ENCODE data around the gene RNU1-3.
"Not testable (repeated sequence)": the region's sequence is repeated elsewhere in the genome, so short reads cannot be mapped to it uniquely, and the experiment has no call there.

Gene RNU1-3

GRCh38 chr1:16645271-16646060, 21.3 kb downstream of the RNU1-3 start:
- DNase-seq (ENCODE audit: low spot score in 2 of 2), result peak; percentile 27 to 30
- H3K36me3 Mint-ChIP-seq (ENCODE audit: insufficient read depth); H3K9me3 Mint-ChIP-seq; H3K4me1 Mint-ChIP-seq; H3K27me3 Mint-ChIP-seq; H3K4me3 Mint-ChIP-seq; H3K27ac Mint-ChIP-seq (ENCODE audit: low read depth); ATAC-seq (replicated peaks; ENCODE audit: extremely low read depth, poor library complexity, severe bottlenecking): not testable (repeated sequence)

DNA sequence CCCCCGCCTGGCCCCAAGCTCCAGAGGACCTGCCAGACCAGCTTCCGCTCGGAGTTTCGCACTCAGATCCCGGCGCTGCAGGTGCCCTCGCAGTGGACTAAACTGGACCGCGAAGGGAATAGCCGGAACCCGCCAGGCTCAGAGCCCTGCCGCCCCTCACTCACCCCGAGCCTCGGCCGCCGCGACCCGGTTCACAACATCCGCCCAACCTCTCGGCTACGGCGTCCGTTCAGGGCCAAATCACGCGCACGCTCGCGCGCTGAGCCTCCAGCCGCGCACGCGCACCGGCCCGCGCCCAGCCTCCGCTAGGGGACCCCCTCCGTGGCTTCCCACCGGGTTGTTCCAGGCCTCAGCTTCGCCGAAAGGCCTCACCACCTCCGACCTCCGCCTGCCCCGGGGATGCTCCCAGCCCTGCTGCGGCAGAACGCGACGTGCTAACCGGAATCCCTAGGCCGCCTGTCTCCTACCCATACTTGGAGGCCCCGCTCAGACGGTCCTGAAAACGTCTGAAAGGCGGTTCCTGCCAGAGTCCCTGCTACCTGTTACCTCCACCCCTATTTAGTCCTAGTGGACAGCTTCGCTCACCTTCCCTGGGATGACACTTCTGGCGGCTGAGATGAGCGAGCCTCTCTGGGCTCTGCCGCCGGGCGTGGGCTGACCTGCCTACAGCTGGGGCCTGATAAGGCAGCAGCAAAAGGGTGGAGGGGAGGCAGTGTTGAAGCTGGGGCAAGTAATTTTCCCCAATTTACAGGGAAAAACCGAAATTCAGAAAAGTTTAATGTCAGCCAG, 22.1 kb downstream of the RNU1-3 start:
- not testable (repeated sequence) for H3K9me3 Mint-ChIP-seq; H3K27me3 Mint-ChIP-seq; H3K4me1 Mint-ChIP-seq; H3K4me3 Mint-ChIP-seq; H3K27ac Mint-ChIP-seq (ENCODE audit: low read depth); H3K36me3 Mint-ChIP-seq (ENCODE audit: insufficient read depth)
- ATAC-seq (replicated peaks; ENCODE audit: extremely low read depth, poor library complexity, severe bottlenecking) (peak; percentile 84), DNase-seq (ENCODE audit: low spot score in 2 of 2) (peak; percentile 97 to 99)

DNA sequence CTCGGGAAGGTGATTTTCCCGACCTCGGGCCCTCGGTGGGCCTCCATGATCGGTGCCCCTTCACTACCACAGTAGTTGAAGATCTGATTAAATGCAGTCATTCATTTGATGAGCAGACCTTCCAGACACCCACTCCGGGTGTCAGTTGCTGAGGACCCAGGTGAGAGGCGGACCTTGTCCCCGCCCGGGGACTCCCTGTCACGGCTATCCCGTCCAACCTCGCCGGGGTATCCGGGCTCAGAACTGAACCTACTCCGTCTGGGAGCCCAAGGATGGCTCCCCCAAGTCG, 22.6 kb downstream of the RNU1-3 start:
- no peaks in the 10 kb centered on the region for H3K9me3 Mint-ChIP-seq
- no peaks in the 10 kb centered on the region for H3K4me1 Mint-ChIP-seq
- H3K36me3 Mint-ChIP-seq (ENCODE audit: insufficient read depth), result no peaks in the 10 kb centered on the region
- DNase-seq (ENCODE audit: low spot score in 2 of 2) (no peak), ATAC-seq (replicated peaks; ENCODE audit: extremely low read depth, poor library complexity, severe bottlenecking) (peak; percentile 40)
- no peak overlapping the region for H3K4me3 Mint-ChIP-seq
- no peak overlapping the region for H3K27ac Mint-ChIP-seq (ENCODE audit: low read depth)
- no peaks in the 10 kb centered on the region for H3K27me3 Mint-ChIP-seq

GRCh38 chr1:16643476-16644192, 23.1 kb downstream of the RNU1-3 start:
- ATAC-seq (replicated peaks; ENCODE audit: extremely low read depth, poor library complexity, severe bottlenecking) (peak; percentile 4), DNase-seq (ENCODE audit: low spot score in 2 of 2) (peak; percentile 11 to 24)
- H3K27ac Mint-ChIP-seq (ENCODE audit: low read depth); H3K4me3 Mint-ChIP-seq; H3K36me3 Mint-ChIP-seq (ENCODE audit: insufficient read depth); H3K9me3 Mint-ChIP-seq; H3K27me3 Mint-ChIP-seq; H3K4me1 Mint-ChIP-seq: not testable (repeated sequence)

- ATAC-seq (replicated peaks; ENCODE audit: extremely low read depth, poor library complexity, severe bottlenecking); H3K9me3 Mint-ChIP-seq; H3K27me3 Mint-ChIP-seq; H3K27ac Mint-ChIP-seq (ENCODE audit: low read depth); H3K4me1 Mint-ChIP-seq; H3K36me3 Mint-ChIP-seq (ENCODE audit: insufficient read depth); H3K4me3 Mint-ChIP-seq: not testable (repeated sequence)
- DNase-seq (ENCODE audit: low spot score in 2 of 2), result peak; percentile 11 to 15
Observed at GRCh38 chr1:16643001-16643411, 23.7 kb downstream of the RNU1-3 start.

- peak; percentile 10 to 13 for DNase-seq (ENCODE audit: low spot score in 2 of 2)
- H3K36me3 Mint-ChIP-seq (ENCODE audit: insufficient read depth); ATAC-seq (replicated peaks; ENCODE audit: extremely low read depth, poor library complexity, severe bottlenecking); H3K9me3 Mint-ChIP-seq; H3K27me3 Mint-ChIP-seq; H3K4me3 Mint-ChIP-seq; H3K27ac Mint-ChIP-seq (ENCODE audit: low read depth); H3K4me1 Mint-ChIP-seq: not testable (repeated sequence)
Observed at GRCh38 chr1:16642025-16642966, 24.5 kb downstream of the RNU1-3 start.

DNA sequence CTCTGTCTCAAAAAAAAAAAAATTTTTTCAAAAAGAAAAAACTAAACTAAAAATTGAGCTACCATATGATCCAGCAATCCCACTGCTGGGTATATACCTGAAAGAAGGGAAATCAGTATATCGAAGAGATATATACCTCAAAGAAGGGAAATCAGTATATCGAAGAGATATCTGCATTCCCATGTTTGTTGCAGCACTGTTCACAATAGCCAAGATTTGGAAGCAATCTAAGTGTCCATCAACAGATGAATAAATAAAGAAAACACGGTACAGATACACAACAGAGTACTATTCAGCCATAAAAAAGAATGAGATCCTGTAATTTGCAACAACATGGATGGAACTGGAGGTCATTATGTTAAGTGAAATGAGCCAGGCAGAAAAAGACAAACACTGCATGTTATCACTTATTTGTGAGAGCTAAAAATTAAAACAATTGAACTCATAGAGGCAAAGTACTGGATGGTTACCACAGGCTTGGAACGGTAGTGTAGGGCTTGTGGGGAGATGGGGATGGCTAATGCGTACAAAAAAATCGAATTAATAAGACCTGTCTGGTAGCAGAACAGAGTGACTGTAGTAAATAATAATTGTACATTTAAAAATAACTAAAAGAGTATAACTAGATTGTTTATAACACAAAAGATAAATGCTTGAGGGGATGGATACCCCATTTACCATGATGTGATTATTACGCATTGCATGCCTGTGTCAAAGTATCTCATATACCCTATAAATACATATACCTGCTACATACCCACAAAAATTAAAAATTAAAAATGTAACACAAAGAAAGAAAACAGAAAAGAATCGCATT, 25.4 kb downstream of the RNU1-3 start:
- H3K4me3 Mint-ChIP-seq; H3K27me3 Mint-ChIP-seq; H3K4me1 Mint-ChIP-seq; H3K9me3 Mint-ChIP-seq; H3K27ac Mint-ChIP-seq (ENCODE audit: low read depth); ATAC-seq (replicated peaks; ENCODE audit: extremely low read depth, poor library complexity, severe bottlenecking); H3K36me3 Mint-ChIP-seq (ENCODE audit: insufficient read depth): not testable (repeated sequence)
- DNase-seq (ENCODE audit: low spot score in 2 of 2), result peak in 1 of 2 donors; percentile 1

GRCh38 chr1:16639091-16640031, 27.4 kb downstream of the RNU1-3 start:
- not testable (repeated sequence) for H3K4me1 Mint-ChIP-seq; H3K27ac Mint-ChIP-seq (ENCODE audit: low read depth); H3K4me3 Mint-ChIP-seq; H3K36me3 Mint-ChIP-seq (ENCODE audit: insufficient read depth); H3K27me3 Mint-ChIP-seq; ATAC-seq (replicated peaks; ENCODE audit: extremely low read depth, poor library complexity, severe bottlenecking); H3K9me3 Mint-ChIP-seq
- peak; percentile 9 to 17 for DNase-seq (ENCODE audit: low spot score in 2 of 2)

DNA sequence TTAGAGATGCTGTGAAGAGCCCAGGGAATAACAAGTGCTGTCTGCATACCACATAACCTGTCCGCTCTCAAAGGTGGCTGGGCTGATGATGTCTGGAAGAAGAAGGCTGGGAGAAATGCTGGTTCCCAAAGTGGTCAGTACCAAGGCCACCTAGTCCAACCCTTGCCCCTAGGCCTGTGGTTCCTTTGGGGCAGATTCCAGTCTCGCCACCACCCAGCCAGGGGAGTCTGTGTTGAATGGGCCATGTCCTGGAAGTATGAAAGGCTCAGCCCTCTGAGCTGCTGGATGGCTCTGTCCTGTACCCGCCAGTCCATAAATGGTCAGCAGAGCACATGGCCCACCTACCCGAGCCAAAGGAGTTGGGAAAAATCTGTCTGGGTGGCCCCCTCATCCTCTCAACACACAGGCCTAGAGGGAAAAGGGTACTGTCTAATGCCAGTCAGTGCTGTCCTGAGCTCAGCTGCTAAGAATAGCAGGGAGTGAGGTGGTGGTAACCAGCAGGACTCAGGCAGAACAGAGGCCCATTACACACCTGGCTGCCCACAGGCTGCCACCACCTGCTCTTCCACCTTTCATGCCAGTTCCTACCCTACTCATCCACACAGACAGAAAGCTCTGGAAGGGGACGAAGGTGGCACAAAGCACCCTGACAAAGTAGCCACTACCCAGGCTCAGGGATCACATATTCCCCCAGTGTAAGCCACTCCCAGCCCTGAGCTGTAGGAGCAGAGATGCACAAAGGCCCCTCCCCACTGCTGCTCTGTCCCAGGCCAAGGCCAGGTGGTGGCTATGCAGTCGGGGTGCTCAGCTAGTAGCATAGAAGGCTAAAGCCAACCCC, 28.6 kb downstream of the RNU1-3 start:
- peaks cover 17% of the 10 kb centered on the region for H3K36me3 Mint-ChIP-seq (ENCODE audit: insufficient read depth)
- H3K4me3 Mint-ChIP-seq; H3K9me3 Mint-ChIP-seq; H3K4me1 Mint-ChIP-seq; ATAC-seq (replicated peaks; ENCODE audit: extremely low read depth, poor library complexity, severe bottlenecking); H3K27ac Mint-ChIP-seq (ENCODE audit: low read depth); H3K27me3 Mint-ChIP-seq: not testable (repeated sequence)
- DNase-seq (ENCODE audit: low spot score in 2 of 2), result peak in 1 of 2 donors; percentile 14

GRCh38 chr1:16636551-16637195, 30.1 kb downstream of the RNU1-3 start:
- not testable (repeated sequence) for H3K27ac Mint-ChIP-seq (ENCODE audit: low read depth); H3K4me3 Mint-ChIP-seq; H3K9me3 Mint-ChIP-seq; H3K27me3 Mint-ChIP-seq; H3K4me1 Mint-ChIP-seq; ATAC-seq (replicated peaks; ENCODE audit: extremely low read depth, poor library complexity, severe bottlenecking)
- peak in 1 of 2 donors; percentile 13 for DNase-seq (ENCODE audit: low spot score in 2 of 2)
- H3K36me3 Mint-ChIP-seq (ENCODE audit: insufficient read depth), result peaks cover 23% of the 10 kb centered on the region
